Activated gamma-delta T cell treated with Interleukin-2 at 50 U/mL for 16 hours (primary cell): ENCODE measurements around the gene KRTAP19-7.

Experiments
- DNase-seq: peaks from one replicate; pipeline ENCODE4 v3.0.0-alpha.2; 2020

The KRTAP19-7 gene, protein sequence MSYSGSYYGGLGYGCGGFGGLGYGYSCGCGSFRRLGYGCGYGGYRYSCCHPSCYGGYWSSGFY

DNA sequence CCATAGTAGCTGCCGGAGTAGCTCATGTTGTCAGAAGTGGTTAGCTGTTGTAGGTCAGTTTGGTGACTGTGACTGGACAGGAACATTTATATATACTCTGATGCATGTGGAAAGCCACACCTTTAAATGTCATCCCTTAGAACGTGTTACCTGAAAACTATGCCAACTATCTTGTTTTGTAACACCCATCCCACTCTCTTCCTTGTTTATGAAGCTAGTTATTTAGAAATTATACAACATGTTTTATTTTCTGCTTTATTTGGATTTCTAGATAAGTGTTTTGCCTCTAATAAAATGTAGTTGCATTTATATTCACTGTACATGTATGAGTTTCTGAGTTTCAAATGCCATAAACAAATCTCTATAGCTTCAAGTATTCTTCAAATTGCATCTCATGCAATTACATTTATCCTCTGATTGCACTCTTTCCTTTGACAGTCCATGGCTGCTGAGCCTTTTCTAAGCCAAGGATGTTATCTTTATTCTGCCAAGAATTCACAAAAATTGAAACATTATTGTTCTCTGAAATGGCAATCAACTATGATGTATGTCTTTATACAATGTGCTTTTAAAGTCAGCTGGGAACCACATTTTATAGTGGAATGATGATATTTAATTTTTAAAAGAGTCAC lies at the start of gene KRTAP19-7:
KRTAP19-7 (minus strand) TSS at position 51 of the 632 bp plus-strand sequence; CDS start at position 26, 25 bp downstream.
- DNase-seq: no peak

DNA sequence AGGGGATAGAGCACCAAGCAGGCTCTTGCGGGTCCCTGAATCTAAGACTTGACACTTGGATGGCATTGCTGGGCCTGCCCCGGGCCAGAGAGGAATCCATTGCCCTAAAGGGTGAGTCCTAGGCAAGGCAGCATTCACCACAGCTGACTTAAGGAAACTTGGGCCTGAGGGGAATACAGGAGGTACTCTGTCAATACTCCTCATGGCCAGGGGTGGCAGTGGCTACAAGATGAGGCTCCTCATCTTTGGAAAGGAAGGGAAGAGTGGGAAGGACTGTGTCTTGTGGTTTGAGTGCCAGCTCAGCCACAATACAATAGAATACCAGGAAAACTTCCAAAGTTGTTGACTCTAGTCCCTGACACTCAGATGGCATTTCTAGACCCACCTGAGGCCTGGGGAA lies 44.9 kb upstream of the KRTAP19-7 start:
- no peak for DNase-seq

DNA sequence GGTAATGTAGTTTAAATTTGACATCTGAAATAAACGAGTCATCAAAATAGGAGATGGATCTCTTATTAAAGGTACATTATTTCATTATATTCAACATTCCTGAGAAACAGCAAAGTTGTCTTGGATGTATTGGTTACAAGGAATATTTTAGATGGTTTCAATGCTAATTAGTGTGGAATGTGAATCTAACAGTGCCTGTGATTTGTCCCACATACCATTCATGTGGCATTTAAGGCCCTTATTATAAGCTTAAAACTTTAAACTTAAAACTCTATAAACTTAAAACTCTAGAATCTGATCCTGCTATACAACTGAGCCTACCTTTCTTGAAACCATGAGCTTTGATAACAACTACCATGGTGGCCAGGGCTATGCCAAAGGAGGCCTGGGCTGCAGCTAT lies 39.7 kb upstream of the KRTAP19-7 start, which contains the start of gene KRTAP22-1:
KRTAP22-1 (plus strand) TSS at position 301 of the 400 bp plus-strand sequence.
- no peak for DNase-seq

DNA sequence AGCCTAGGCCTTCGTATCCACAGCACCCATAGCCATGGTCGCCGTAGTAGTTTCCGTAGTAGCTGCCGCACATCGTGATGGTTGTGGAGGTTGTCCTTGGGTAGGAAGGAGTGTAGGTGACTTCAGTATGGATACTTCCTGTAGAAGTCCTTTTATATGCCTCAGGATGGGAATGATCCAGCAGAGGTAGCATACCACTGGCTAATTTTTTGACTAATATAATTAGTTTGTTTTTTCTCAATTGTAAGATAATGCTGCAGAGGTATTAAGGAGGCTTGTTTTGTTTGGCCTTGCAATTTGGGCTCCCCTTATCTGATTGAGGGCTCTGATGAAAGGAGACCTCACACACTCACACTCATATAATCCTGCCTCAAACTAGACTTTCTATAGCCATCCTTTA lies 37.7 kb upstream of the KRTAP19-7 start, which contains the start of gene KRTAP6-2:
KRTAP6-2 (minus strand) TSS at position 101 of the 400 bp plus-strand sequence; CDS start at position 73, 28 bp downstream.
- DNase-seq: no peak

DNA sequence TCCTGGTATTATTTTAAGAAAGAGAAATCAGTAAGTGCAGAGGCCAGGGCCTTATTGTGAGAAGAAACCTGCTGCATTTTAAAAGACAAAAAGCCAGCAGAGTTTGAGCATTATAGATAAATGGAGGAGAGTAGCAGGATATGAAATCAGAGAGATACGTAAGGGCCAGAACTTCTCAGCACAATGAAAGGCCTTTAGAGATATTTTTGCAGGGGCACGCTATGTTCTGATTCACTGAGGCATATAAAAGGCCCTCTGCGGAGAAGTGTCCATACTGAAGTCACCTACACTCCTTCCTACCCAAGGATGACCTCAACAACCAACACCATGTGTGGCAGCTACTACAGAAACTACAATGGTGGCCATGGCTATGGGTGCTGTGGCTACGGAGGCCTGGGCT lies 31.0 kb upstream of the KRTAP19-7 start, which contains the start of gene KRTAP6-3:
KRTAP6-3 (plus strand) TSS at position 301 of the 400 bp plus-strand sequence; CDS start at position 307, 6 bp downstream.
- no peak for DNase-seq

DNA sequence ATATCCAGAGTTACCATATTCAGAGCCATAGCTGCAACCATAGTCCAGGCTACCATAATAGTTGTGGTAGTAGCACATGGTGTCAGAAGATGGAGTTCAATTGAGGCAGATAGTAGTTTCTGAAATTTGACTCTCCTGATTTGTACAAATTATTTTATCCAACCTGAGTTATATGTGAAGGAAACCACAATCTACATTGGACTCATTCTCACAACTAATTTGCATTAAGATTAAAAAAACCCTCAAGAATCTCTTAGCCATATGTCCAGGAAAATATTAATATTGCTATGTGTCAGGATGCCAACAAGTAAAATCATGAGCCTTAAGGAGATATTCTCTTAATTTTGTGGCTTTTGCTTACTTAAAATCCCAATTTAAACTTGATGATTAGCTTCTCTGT lies 29.2 kb upstream of the KRTAP19-7 start, which contains the start of gene KRTAP22-2:
KRTAP22-2 (minus strand) TSS at position 101 of the 400 bp plus-strand sequence.
- no peak for DNase-seq

DNA sequence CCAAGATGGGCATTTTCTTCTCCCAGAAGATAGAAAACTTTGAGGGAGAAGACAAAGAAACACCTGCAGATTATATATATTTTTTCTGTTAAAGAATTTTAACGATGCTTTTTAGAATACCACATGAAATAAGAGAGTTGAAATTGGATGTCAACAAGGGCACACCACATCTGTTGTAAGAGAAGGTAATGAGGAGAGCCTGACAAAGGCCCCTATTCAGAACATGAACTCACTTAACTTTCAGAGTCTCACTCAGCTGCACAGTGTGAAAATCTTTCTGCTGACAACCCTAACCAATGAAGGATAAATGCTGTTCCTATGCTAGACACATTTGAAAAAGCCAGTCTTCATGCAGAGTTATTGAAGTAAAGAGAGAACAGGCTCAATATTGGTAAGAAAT lies 21.8 kb upstream of the KRTAP19-7 start:
- DNase-seq: no peak

DNA sequence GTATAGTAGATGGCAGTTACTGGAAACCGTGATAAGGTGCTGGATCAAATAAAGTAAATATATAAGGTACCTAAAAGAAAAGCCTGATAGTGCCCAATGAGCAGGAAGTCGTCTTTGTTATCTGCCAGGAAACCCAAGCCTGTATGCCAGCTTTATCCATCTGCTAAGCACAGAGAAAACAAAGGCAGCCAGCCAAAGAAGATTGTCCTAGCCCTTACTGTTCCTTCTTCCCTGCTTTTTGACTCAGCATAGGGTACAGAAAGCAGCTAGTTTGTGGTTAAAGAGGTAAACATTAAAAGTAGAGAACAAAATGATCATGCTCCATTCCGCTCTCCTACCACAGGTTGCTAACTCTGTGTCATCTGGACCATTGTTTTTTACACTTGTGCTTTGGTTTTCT lies 19.0 kb upstream of the KRTAP19-7 start:
- no peak for DNase-seq

DNA sequence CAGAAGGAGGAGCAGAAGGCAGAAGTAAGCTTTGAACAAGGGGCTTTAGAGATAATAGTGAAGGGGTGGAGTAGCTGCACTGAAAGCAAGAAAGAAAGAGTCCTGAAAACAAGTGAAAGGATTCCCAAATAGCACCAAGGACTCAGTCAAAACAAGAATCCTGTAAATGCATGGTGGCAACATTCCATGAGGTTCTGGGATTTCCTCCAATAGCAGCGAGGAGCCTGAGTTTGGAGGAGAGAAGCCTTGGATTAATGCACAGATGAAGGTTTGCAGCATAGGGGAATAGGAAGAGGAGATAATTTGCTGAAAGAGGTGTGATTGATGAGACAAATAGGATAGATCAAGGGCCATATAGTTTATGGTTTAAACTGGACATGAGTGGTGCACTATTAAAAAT lies 18.2 kb upstream of the KRTAP19-7 start:
- DNase-seq: no peak

DNA sequence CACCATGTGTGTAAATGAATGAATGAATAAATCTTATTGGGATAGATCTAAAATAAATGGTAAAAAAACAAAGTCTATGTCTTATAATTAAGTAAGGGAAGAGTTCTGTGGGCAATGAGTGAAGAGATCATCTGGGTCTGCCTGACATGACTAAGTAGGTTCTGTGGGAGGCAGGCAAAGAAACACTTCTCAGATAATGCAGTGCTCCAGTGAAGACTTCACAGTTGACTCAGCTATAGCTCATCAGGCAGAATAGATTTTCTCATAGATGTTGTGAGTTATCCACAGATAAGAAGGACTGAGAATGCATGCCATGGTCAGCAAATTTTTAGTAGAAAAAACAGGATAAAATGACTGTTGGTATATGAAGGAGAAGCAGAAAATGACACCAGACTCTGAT lies 16.7 kb upstream of the KRTAP19-7 start:
- no peak for DNase-seq

DNA sequence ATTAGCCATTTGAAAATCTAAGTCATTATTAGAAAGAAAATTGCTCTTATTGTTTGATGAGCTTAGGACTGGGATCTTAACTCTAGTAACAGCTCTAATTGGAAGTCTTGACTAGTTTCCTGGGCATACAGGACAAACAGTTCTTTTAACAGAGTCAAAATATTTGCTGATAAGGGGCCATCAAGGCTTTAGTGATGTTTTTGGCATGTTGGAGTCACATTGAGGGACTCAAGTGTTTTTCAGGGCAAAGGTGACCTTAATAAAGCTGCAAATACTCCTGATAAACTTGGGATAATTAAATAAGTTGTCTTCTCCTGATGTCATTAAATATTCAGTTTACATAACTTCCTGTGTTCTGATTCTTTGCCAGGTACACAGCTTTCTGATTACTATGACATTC lies 6.5 kb upstream of the KRTAP19-7 start:
- no peak for DNase-seq

DNA sequence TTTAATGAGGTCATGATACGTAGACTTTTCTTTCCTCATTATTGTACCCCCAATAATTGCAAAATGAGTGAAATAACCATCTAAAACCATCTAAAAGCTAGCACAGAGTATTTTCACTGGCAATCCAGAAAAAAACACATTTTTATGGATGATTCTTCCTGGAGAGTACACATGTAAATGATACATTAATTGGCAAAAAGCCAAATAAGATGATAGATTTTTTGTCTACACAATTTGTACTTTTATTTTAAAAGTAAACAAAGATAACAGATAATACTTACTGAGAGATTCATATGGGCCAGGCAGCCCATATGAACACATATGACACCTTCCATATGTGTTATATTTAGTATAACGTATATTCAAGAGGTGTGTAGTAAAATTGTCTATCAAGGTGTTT lies 2.5 kb upstream of the KRTAP19-7 start:
- DNase-seq: no peak

DNA sequence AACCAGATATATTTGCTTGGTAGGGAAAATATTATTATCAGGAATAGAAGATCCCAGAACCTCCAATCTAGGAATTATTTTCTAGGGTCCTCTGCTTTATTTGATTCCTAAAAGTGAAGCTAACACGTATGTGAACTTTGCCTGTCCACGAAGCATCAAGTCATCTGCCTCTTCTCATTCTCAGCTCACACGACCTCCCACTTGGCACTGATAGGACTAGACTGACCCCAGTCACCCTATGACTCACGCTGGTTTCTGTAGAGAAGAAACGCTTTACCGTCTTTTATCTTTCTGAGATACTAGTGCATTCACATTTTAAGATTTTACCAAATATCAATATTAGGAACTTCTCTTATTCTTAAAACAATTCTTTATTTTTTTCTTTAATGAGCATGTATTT lies 2.0 kb upstream of the KRTAP19-7 start:
- no peak for DNase-seq

DNA sequence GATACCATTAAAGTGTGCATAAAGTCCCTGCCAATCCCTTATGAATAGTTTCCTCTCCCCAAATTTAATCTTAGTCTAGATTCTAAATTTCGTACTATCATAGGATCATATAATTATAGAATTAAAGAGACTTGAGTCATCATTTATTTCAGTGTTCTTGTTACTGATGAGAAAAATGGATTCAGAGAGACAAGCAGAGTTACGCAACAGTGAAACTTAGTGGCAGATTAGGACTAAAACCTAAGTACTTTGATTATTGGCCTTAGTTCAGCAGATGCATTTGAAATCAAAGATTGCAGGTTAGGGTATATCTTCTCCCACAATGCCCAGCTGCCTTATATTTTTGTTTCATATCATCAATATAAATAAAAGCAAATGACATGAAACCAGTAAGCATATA lies 843 bp upstream of the KRTAP19-7 start:
- no peak for DNase-seq

DNA sequence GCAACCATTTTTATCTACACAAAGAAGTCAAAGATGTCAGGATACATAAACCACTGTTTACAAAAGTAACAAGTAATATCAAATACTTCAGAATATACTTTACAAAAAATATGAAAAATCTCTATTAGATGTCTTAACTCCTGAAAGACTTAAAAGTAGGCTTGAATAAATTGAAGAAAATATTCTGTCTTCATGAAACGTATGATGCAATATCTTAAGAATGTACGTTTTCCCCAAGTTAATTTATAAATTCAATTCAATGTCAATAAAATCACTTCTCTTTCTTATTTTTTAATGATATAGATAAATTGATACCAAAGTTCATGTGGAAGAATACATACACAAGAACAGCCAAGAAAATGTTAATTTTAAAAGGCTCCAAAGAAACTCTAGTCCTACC lies 6.0 kb downstream of the KRTAP19-7 start:
- no peak for DNase-seq

DNA sequence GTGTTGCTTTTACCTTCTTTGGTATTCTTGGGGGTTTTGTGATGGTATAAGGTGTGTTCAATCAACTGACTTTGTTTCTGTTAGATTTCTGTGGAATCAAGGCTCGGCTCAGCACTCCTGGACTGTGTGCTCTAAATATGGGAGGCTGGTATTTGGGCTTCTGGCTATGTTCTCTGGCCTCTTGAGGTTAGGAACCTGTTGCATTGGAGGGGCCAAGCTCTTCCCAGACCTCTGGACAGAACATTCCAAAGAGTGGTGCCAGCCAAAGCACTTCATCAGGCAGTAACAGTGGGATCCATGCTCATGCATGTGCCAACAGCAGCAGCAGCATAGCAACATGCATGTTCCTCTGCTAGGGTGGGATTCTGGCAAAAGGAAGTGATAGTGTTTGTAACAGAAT lies 8.3 kb downstream of the KRTAP19-7 start:
- no peak for DNase-seq

DNA sequence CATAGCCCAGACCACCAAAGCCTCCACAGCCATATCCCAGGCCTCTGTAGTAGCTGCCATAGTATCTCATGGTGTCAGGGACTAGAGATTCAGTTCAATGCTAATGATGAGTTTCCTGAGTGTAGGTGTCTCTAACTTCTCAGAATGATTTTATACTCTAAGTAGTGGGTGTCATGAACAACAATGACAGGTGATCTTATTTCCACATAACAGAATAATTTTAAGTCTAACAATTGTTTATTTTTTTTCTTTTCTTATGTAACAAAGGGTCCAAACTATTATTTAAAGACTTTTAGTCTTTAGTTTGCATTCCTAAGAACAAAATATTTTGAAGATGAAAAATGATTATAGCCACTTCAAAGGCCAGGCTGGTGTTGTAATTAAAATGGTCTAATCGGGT lies 19.4 kb downstream of the KRTAP19-7 start, which contains the start of gene KRTAP19-6:
KRTAP19-6 (minus strand) TSS at position 101 of the 400 bp plus-strand sequence; CDS start at position 70, 31 bp downstream.
- DNase-seq: no peak

DNA sequence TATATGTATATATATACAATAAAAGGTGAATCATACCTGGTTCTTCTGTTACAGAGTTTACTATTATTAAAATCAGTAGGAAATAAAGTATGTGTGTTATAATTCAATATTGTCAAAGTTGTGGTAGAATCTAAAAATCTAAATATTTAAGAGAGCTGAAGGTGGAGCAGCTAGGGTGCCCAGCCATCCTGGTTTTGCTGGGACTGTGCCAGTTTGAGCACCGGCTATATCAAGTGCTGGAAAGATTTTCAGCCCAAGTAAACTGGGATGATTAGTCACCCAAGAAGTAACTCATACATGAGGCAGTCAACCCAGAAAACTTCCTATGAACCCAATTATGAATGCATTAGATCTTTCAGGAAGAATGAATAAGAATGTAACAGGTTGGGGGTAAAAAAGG lies 42.2 kb downstream of the KRTAP19-7 start:
- no peak for DNase-seq

DNA sequence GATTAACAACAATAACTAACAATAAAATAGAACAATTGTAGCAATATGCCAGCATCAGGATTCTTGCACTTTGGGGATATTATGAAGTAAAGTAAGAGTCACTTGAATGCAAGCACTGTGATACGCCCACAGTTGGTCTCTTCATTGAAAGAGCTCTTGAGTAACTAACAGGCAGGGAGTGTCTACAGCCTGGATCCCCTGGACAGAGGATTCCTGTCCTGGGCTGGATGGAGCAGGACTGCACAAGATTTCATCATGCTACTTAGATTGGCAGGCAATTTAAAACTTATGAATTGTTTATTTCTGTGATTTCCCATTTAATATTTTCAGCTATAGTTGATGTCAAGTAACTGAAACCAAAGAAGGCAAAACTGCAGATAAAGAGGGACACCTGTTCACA lies 45.4 kb downstream of the KRTAP19-7 start:
- DNase-seq: no peak
